22Rv1 (cell line): Measurements from ENCODE around the gene MYH8.

ENCODE experiments used
- H3K27ac ChIP-seq: fragments of 450-650 bp; 2 replicates; pipeline ENCODE4 v1.5.1; 2017
- ZFX ChIP-seq: fragments of 450-650 bp; IDR thresholded peaks from 2 replicates; pipeline ENCODE4 v1.6.1; 2017; ENCODE audit warnings: antibody characterized with exemption, borderline replicate concordance
- TF ChIP-seq, protein P1 (sequence below): fragments of 450-650 bp; IDR thresholded peaks from 2 replicates; pipeline ENCODE4 v1.5.1; 2017; ENCODE audit warnings: mild to moderate bottlenecking

MYH8 gene

DNA sequence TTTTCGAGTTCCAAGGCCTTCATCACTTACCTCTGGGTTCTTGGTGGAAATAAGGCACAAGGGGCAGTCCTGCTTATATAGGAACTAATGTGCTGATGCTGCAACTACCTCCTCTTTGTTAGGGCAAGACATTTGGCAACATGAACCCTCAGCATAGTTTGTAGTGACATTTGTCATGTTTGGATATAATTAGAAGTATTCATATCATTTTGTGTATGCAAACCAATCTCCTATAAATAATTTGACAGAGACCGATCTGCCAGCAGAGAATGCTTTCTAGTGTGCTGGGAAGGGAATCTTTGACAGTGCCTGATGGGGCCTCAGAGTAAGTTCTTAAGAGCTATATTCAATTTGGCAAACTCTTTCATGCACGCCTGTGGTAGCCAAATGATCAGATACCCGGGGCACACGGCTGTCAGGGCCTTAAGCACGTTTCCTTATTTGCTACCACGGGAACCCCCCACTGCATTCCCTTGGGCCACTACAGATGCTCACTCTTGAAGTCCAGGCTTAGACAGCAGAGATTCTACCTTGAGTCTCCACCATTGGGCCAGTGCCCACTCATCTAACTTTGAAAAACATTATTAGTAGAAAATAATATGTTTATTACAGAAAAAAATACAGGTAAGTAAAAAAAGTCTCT lies at the start of gene MYH8:
Gene MYH8, minus strand, starts transcription at position 51 of the 643 bp plus-strand sequence. CDS start 1,723 bp downstream, outside the sequence.
- H3K27ac ChIP-seq = no peak within 1 kb of the TSS
- no peak for TF ChIP-seq ZFX

DNA sequence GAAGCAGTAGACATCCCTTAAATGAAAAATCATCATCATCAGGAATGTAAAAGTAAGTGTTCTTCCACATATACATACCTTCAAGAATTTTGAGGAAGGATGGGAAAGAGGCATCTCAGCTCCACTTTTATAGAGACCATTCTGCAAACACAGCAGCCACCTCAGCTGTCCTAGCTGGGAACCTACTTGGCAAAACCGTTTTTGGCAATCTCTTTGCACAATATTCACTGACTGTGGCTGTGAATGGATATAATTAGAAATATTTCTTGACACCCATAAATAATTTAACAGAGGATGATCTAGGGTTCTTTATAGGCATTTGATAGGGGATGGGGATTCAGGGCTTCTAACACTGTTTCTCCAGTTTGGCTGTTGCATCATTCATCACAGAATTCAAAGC lies 47.7 kb upstream of the MYH8 start, which contains the start of gene MYH4:
Gene MYH4, minus strand, starts transcription at position 101 of the 400 bp plus-strand sequence. CDS start 2,814 bp downstream, outside the sequence.
- TF ChIP-seq, protein P1, sequence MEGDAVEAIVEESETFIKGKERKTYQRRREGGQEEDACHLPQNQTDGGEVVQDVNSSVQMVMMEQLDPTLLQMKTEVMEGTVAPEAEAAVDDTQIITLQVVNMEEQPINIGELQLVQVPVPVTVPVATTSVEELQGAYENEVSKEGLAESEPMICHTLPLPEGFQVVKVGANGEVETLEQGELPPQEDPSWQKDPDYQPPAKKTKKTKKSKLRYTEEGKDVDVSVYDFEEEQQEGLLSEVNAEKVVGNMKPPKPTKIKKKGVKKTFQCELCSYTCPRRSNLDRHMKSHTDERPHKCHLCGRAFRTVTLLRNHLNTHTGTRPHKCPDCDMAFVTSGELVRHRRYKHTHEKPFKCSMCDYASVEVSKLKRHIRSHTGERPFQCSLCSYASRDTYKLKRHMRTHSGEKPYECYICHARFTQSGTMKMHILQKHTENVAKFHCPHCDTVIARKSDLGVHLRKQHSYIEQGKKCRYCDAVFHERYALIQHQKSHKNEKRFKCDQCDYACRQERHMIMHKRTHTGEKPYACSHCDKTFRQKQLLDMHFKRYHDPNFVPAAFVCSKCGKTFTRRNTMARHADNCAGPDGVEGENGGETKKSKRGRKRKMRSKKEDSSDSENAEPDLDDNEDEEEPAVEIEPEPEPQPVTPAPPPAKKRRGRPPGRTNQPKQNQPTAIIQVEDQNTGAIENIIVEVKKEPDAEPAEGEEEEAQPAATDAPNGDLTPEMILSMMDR = no peak
- no peak for TF ChIP-seq ZFX

DNA sequence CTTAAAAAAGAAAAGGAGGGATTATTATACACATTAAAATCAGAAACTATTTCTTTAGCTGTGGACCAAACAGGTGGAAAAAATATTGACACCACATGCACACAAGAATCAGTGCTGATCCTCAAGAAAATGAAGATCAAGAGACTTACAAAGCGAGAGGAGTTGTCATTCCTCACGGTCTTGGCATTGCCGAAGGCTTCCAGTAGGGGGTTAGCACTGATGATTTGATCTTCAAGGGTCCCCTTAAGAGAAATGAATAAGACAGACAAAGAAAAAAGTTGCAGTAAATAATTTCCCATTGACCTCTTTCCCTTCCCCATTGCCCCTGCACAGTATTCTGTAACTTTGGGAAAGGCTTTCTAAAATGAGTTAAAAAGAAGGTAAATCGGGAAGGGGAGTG lies 41.7 kb upstream of the MYH8 start:
- no peak overlapping the region for H3K27ac ChIP-seq
- TF ChIP-seq, protein P1 = no peak

More for the DNA sequence above, 47.7 kb upstream of the MYH8 start, which contains the start of gene MYH4:
- H3K27ac ChIP-seq = no peak within 1 kb of the TSS

DNA sequence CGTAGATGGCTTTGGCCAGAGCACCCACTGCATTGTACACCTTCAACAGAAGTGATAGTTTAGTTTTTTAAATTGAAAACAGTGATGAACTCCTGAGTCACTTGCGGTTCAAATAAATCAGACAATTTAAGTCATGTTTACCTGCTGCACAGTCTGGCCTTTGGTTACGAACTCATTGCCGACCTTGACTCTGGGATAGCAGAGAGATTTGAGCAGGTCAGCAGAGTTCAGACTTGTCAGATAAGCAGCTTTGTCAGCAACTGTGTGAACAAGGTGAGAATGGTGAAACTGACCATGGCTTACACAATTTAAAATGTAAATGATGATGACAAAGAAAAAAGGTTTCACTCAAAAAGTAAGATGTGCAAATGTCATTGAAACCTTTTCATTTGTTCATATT lies 38.3 kb upstream of the MYH8 start:
- no peak overlapping the region for H3K27ac ChIP-seq
- TF ChIP-seq ZFX = no peak
- TF ChIP-seq, protein P1 = no peak

DNA sequence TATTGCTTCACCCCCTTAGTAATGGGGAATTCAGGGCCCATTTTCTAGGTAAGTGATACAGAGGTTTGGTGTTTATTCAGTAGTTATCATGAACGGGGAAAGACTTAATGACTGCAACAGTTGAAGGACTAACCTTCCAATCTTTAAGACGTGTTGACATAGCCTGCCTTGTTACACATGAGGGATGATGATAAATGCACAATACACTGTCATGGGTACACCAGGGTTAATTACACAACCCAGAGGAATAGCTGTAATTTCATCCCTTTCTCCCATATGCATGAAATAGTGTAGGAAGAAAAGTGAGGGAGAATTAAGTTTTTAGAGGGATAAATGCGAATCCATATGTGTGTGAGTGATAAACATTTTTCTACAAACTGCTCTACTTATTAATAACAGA lies 37.0 kb upstream of the MYH8 start:
- no peak for TF ChIP-seq ZFX
- TF ChIP-seq, protein P1 = no peak
- no peak overlapping the region for H3K27ac ChIP-seq

DNA sequence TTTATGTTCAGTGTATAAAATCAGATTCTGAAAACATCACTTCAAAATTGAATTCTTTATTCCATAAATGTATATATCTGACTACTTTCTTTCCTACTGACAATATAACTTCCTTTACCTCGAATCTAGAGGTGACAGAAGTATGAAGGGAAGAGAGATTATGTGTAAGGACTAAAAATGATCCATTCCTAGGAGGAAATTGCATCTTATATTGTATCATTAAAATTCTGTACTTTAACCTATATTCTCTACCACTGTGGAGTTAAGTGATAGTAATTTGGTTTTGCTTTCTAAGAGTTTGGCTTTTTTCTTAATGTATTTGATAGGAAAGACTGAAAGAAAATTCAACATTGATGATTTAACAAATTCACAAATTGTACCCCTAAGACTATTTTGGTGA lies 36.2 kb upstream of the MYH8 start:
- no peak overlapping the region for H3K27ac ChIP-seq
- TF ChIP-seq, protein P1 = no peak
- TF ChIP-seq ZFX = no peak

DNA sequence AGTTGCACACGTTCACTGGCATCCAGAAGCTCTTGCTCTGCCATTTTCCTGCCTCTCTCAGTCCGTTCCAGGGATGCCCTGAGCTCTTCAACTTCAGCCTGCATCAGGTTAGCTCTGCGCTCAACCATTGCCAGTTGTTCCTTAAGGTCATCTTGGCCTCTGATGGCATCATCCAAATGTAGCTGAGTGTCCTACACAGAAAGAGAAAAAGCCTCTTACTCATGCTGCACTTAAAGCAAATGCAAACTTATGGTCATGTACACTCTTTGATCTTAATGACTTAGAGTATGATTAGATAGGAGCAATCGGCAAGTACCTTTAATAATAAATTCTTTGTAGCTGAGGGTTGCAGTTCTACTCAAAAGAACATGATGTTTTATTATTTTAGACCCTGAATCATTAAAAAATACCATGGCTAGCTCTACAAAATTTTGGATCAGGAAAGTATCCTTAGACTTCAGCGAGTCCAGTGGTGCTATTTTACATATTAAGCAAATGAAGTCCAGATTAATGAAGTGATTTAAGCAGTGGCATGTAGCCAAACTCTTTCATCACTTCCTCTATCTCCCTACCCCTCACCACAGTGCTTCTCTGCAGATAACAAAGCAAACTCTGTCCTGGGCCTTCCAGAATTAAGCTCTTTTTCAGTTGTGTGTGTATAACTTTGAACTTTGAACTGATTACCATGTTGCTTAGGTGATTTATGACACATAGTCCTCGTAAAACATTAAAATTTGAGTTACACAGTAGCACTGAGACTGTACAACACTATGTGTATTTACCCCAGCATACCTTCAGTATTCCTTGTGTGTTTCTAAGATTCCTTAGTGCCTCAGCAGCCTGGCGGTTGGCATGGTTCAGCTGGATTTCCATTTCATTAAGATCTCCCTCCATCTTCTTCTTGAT lies 25.5 kb upstream of the MYH8 start:
- H3K27ac ChIP-seq = no peak overlapping the region
- TF ChIP-seq, protein P1 = no peak
- no peak for TF ChIP-seq ZFX
